Right lobe of liver (tissue), 6 donors: Measurements from ENCODE around the gene MMP15. TPM values are rescaled to one million over a fixed set of nuclear protein-coding genes. Genes with fewer than 3 reads are reported as not detected.

ENCODE experiments used
- ATAC-seq, 4 donors: fragments of 200-7000 bp; cut with Tn5 transposase; one replicate each; pipeline ENCODE4 v1.9.1; 2020; ENCODE audit warnings: mild to moderate bottlenecking in 4 of 4, moderate library complexity in 4 of 4
- DNase-seq, 3 donors: peaks; one replicate each; pipeline ENCODE4 v3.0.0-alpha.2; 2020
- H3K27ac ChIP-seq, 3 donors: fragments of 200-600 bp; one replicate each; pipeline ENCODE4 v1.8.0; 2022
- H3K27me3 ChIP-seq, 2 donors: fragments of 200-600 bp; one replicate each; pipeline ENCODE4 v1.8.0; 2022
- H3K36me3 ChIP-seq, 4 donors: fragments of 200-600 bp; sonication (generic) in 1 of 4; one replicate each; pipeline versions ENCODE4 v1.5.1 to v1.8.0; 2017 to 2022; ENCODE audit warnings: control low read depth in 1 of 4
- H3K4me1 ChIP-seq, 4 donors: fragments of 200-600 bp; sonication (generic) in 1 of 4; one replicate each; pipeline versions ENCODE4 v1.5.1 to v1.8.0; 2017 to 2022; ENCODE audit warnings: control low read depth in 1 of 4
- H3K4me3 ChIP-seq, 3 donors: fragments of 200-600 bp; one replicate each; pipeline ENCODE4 v1.8.0; 2022
- H3K9me3 ChIP-seq, 4 donors: fragments of 200-600 bp; sonication (generic) in 1 of 4; one replicate each; pipeline versions ENCODE4 v1.5.1 to v1.8.0; 2017 to 2022; ENCODE audit warnings: control low read depth in 1 of 4
- CTCF ChIP-seq, 4 donors: fragments of 200-600 bp in 3 of 4; fragments of 450-650 bp in 1 of 4; IDR thresholded peaks; one replicate each; pipeline versions ENCODE4 v1.5.1 to v1.8.0; 2016 to 2022; ENCODE audit warnings: antibody characterized with exemption in 4 of 4, mild to moderate bottlenecking in 2 of 4
- POLR2A ChIP-seq: fragments of 450-650 bp; IDR thresholded peaks from one replicate; pipeline ENCODE4 v1.6.1; 2017; ENCODE audit warnings: antibody characterized with exemption, mild to moderate bottlenecking
- WGBS: methylation state at CpG from one replicate; pipeline ENCODE4 v1.1.6; 2018; ENCODE audit warnings: low coverage, low lambda C conversion rate; ENCODE audit not compliant: insufficient coverage; ENCODE audit errors: missing lambda C conversion rate; 5-methylcytosine and 5-hydroxymethylcytosine counted together
- intact Hi-C, 2 donors: fragments of 100-400 bp; cut with DNase I; formaldehyde crosslinking; loops; one replicate each; pipeline versions ENCODE4 v1.11.2 to v1.14.1; 2022
- total RNA-seq, 6 experiments: library from RNA; depleted of rRNA in 2 of 6; stranded (reverse); fragments of >200 nt in 2 of 6; fragmentation: NEBNext Ultra II Directional in 3 of 6; extraction: Animal tissue kit (Norgen Biotek cat#: 25700) in 3 of 6; gene quantifications; one replicate each; pipeline versions ENCODE4 v1.1.0 to v1.2.4, GENCODE V29; 2016 to 2023
- donor health status: DM: no; HTN: yes; CAD: no.
- donor health status: DM: no; HTN: no; CAD: no.
- donor health status: DM: no; HTN: no; CAD: no.
- donor health status: DM: no; HTN: yes; CAD: no.
- donor health status: DM: no; HTN: yes; CAD: no.

The MMP15 gene
- total RNA-seq, 6 experiments from 2014 or later: 22.3 to 76.0 (median 35.2) TPM

- Histone ChIP-seq H3K27me3 (no peaks in the 10 kb centered on the region), H3K4me1 (peaks cover 0 to 73% (median 38%) of the 10 kb centered on the region in 4 donors), H3K36me3 (no peaks in the 10 kb centered on the region), H3K4me3 (peak overlapping the region; percentile 82 to 93 (median 91)), H3K27ac (peak overlapping the region; percentile 4 to 81 (median 62)), H3K9me3 (no peaks in the 10 kb centered on the region)
- intact Hi-C loops: no loop called here
- ATAC-seq (peak; percentile 15 to 25 (median 20)), DNase-seq (peak; percentile 61 to 78 (median 77))
- 10% methylated on average over 15 of the region's 43 CpGs for WGBS
- TF ChIP-seq POLR2A: peak; percentile 59
- TF ChIP-seq CTCF (IDR thresholded peaks at IDR 0.05): no peak
Measured at GRCh38 chr16:58027161-58027915, 1.8 kb downstream of the MMP15 start.

- no peaks in the 10 kb centered on the region for H3K36me3 ChIP-seq
- no peak overlapping the region for H3K27ac ChIP-seq
- peak overlapping the region; percentile 82 to 93 (median 91) for H3K4me3 ChIP-seq
- peak in 1 of 3 donors; percentile 13 for DNase-seq
- H3K27me3 ChIP-seq: no peaks in the 10 kb centered on the region
- 60% methylated on average over 1 of the region's 8 CpGs for WGBS
- H3K4me1 ChIP-seq: peaks cover 0 to 74% (median 40%) of the 10 kb centered on the region in 4 donors
- no peaks in the 10 kb centered on the region for H3K9me3 ChIP-seq
- no peak for ATAC-seq
- intact Hi-C loops: no loop called here
- TF ChIP-seq CTCF (IDR thresholded peaks at IDR 0.05) (no peak), POLR2A (no peak)
Measured at GRCh38 chr16:58027916-58028455, 2.4 kb downstream of the MMP15 start.

- Histone ChIP-seq H3K27me3 (no peaks in the 10 kb centered on the region), H3K27ac (no peak overlapping the region), H3K36me3 (no peaks in the 10 kb centered on the region), H3K4me1 (peaks cover 0 to 75% (median 42%) of the 10 kb centered on the region in 4 donors), H3K4me3 (no peak overlapping the region), H3K9me3 (no peaks in the 10 kb centered on the region)
- WGBS: 33% methylated on average over 2 of the region's 6 CpGs
- no peak for TF ChIP-seq POLR2A
- no peak for TF ChIP-seq CTCF (IDR thresholded peaks at IDR 0.05)
- intact Hi-C loops: no loop called here
- ATAC-seq: no peak
- DNase-seq: peak in 2 of 3 donors; percentile 30 to 53
Measured at GRCh38 chr16:58028541-58029070, 3.1 kb downstream of the MMP15 start.

GRCh38 chr16:58029410-58029809, 3.9 kb downstream of the MMP15 start:
- H3K27me3 ChIP-seq: no peaks in the 10 kb centered on the region
- intact Hi-C loops: no loop called here
- H3K27ac ChIP-seq: no peak overlapping the region
- 50% methylated on average over 1 of the region's 2 CpGs for WGBS
- H3K9me3 ChIP-seq: no peaks in the 10 kb centered on the region
- H3K36me3 ChIP-seq: no peaks in the 10 kb centered on the region
- DNase-seq (no peak), ATAC-seq (no peak)
- peaks cover 0 to 72% (median 41%) of the 10 kb centered on the region in 4 donors for H3K4me1 ChIP-seq
- TF ChIP-seq POLR2A (no peak), CTCF (IDR thresholded peaks at IDR 0.05) (no peak)
- no peak overlapping the region for H3K4me3 ChIP-seq
